Aorta (tissue), 5 donors: ENCODE data around the gene ZNF547. TPM values are rescaled to one million over a fixed set of nuclear protein-coding genes. Genes with fewer than 3 reads are reported as not detected.
A peak's percentile ranks its signal among the peaks of the same experiment; 100 is the strongest.
"Not testable (repeated sequence)": the region's sequence is repeated elsewhere in the genome, so short reads cannot be mapped to it uniquely, and the experiment has no call there.

Source experiments
- ATAC-seq: fragments of 200-7000 bp; cut with Tn5 transposase; one replicate; pipeline ENCODE4 v1.9.1; 2022; ENCODE audit warnings: moderate library complexity; ENCODE audit not compliant: low FRiP score
- DNase-seq, 2 donors: peaks; one replicate each; pipeline ENCODE4 v3.0.0-alpha.2; 2020
- H3K27ac ChIP-seq, 2 donors: one replicate each; pipeline ENCODE4 v1.5.1; 2013; ENCODE audit warnings: low read length in 2 of 2, mild to moderate bottlenecking in 2 of 2, moderate library complexity in 2 of 2, control low read depth in 1 of 2, inconsistent platforms in 1 of 2, low read depth in 1 of 2
- H3K27me3 ChIP-seq, 2 donors: one replicate each; pipeline ENCODE4 v1.6.1; 2013; ENCODE audit warnings: control low read depth in 1 of 2, low read length in 1 of 2, mild to moderate bottlenecking in 1 of 2, moderate library complexity in 1 of 2; ENCODE audit not compliant: insufficient read depth in 2 of 2, control insufficient read depth in 1 of 2
- H3K36me3 ChIP-seq, 2 donors: one replicate each; pipeline ENCODE4 v1.6.1; 2013; ENCODE audit warnings: control low read depth in 1 of 2, low read length in 1 of 2, mild to moderate bottlenecking in 1 of 2; ENCODE audit not compliant: insufficient read depth in 2 of 2, control insufficient read depth in 1 of 2
- H3K4me1 ChIP-seq, 2 donors: one replicate each; pipeline ENCODE4 v1.6.1; 2013; ENCODE audit warnings: low read length in 2 of 2, control low read depth in 1 of 2, mild to moderate bottlenecking in 1 of 2, moderate library complexity in 1 of 2; ENCODE audit not compliant: insufficient read depth in 2 of 2, control insufficient read depth in 1 of 2
- H3K4me3 ChIP-seq, 2 donors: one replicate each; pipeline ENCODE4 v1.5.1; 2013; ENCODE audit warnings: low read length in 2 of 2, control low read depth in 1 of 2, mild to moderate bottlenecking in 1 of 2
- H3K9me3 ChIP-seq: one replicate; pipeline ENCODE4 v1.6.1; 2013; ENCODE audit warnings: mild to moderate bottlenecking, low read length; ENCODE audit not compliant: control insufficient read depth
- WGBS, 2 donors: extraction: QIAGEN DNeasy Blood & Tissue Kit; methylation state at CpG; one replicate each; pipeline ENCODE4 v1.1.7; 2013; 5-methylcytosine and 5-hydroxymethylcytosine counted together
- intact Hi-C, 2 donors: fragments of 100-400 bp; cut with DNase I; formaldehyde crosslinking; loops; one replicate each; pipeline versions ENCODE4 v1.14.2 to v1.15.0; 2022
- polyA plus RNA-seq, 2 donors: library from polyadenylated mRNA; stranded (reverse); fragments of 200-250 nt; gene quantifications; one replicate each; pipeline ENCODE4 v1.2.3, GENCODE V29; 2013
- total RNA-seq, 2 donors: library from RNA; stranded (reverse); fragmentation: NEBNext Ultra II Directional; extraction: Animal tissue kit (Norgen Biotek cat#: 25700); gene quantifications; one replicate each; pipeline ENCODE4 v1.2.1, GENCODE V29; 2021
- donor health status: healthy with polysubstance abuse.
- donor health status: Bipolar disorder and iron deficiency.
- donor health status: DM: no; HTN: no; CAD: no.
- donor health status: DM: no; HTN: no; CAD: no.
- donor health status: DM: yes; HTN: yes; CAD: no.

Gene ZNF547
- total and polyA plus RNA-seq, 4 donors: 1.8 to 2.7 (median 2.6) TPM

- ATAC-seq: no peak
These were observed 4.1 kb upstream of the ZNF547 start for GRCh38 chr19:57359300-57359699.

GRCh38 chr19:57362419-57362818 is 932 bp upstream of the ZNF547 start:
- peaks cover 3 to 4% of the 10 kb centered on the region in 2 donors for H3K36me3 ChIP-seq

More at GRCh38 chr19:57359300-57359699, 4.1 kb upstream of the ZNF547 start:
- intact Hi-C loops: no loop called here
- Histone ChIP-seq H3K9me3 (peaks cover 32% of the 10 kb centered on the region), H3K4me3 (no peak overlapping the region), H3K27ac (no peak overlapping the region), H3K36me3 (peaks cover 14 to 29% of the 10 kb centered on the region in 2 donors), H3K4me1 (no peaks in the 10 kb centered on the region), H3K27me3 (no peaks in the 10 kb centered on the region)
- no peak for DNase-seq

GRCh38 chr19:57363688-57364181 is 384 bp downstream of the ZNF547 start:
- intact Hi-C loops: no loop called here
- H3K27ac ChIP-seq: peak overlapping the region; percentile 37 to 72
- WGBS, 2 donors: 1 to 2% methylated on average over 17 to 18 of the region's 18 CpGs
- no peak for DNase-seq
- no peaks in the 10 kb centered on the region for H3K4me1 ChIP-seq
- H3K27me3 ChIP-seq: no peaks in the 10 kb centered on the region
- peak overlapping the region; percentile 67 to 70 for H3K4me3 ChIP-seq
- H3K36me3 ChIP-seq: peaks cover 0 to 1% of the 10 kb centered on the region in 2 donors
- H3K9me3 ChIP-seq: peaks cover 6% of the 10 kb centered on the region
- ATAC-seq: peak; percentile 57

More at GRCh38 chr19:57362419-57362818, 932 bp upstream of the ZNF547 start:
- intact Hi-C loops: no loop called here
- Histone ChIP-seq H3K4me3 (peak overlapping the region in 1 of 2 donors; percentile 51), H3K27me3 (no peaks in the 10 kb centered on the region), H3K27ac (peak overlapping the region in 1 of 2 donors; percentile 48), H3K9me3 (peaks cover 10% of the 10 kb centered on the region), H3K4me1 (no peaks in the 10 kb centered on the region)
- no peak for DNase-seq
- ATAC-seq: no peak
- WGBS, 2 donors: 43 to 50% methylated on average over 2 of the region's 2 CpGs

GRCh38 chr19:57366776-57367175 is 3.4 kb downstream of the ZNF547 start:
- intact Hi-C loops: no loop called here
- H3K4me3 ChIP-seq: no peak overlapping the region
- WGBS, 2 donors: 85 to 87% methylated on average over 2 of the region's 2 CpGs
- no peaks in the 10 kb centered on the region for H3K27me3 ChIP-seq
- no peaks in the 10 kb centered on the region for H3K4me1 ChIP-seq
- no peak for DNase-seq
- peaks cover 3% of the 10 kb centered on the region for H3K9me3 ChIP-seq
- H3K36me3 ChIP-seq: peaks cover 0 to 1% of the 10 kb centered on the region in 2 donors
- no peak for ATAC-seq
- no peak overlapping the region for H3K27ac ChIP-seq

- ATAC-seq (no peak), DNase-seq (no peak)
- Histone ChIP-seq H3K4me3 (no peak overlapping the region), H3K9me3 (peaks cover 21% of the 10 kb centered on the region), H3K27me3 (no peaks in the 10 kb centered on the region), H3K4me1 (no peaks in the 10 kb centered on the region), H3K36me3 (peaks cover 21 to 22% of the 10 kb centered on the region in 2 donors), H3K27ac (no peak overlapping the region)
- intact Hi-C loops: no loop called here
- 96 to 98% methylated on average over 6 of the region's 6 CpGs for WGBS, 2 donors
These were observed 10.8 kb downstream of the ZNF547 start for GRCh38 chr19:57374179-57374578.

- ATAC-seq, H3K27ac ChIP-seq, DNase-seq, H3K27me3 ChIP-seq, H3K4me3 ChIP-seq, H3K4me1 ChIP-seq, intact Hi-C loops: not testable (repeated sequence)
- Histone ChIP-seq H3K36me3 (peaks cover 21 to 22% of the 10 kb centered on the region in 2 donors), H3K9me3 (peaks cover 21% of the 10 kb centered on the region)
- 96 to 98% methylated on average over 2 of the region's 2 CpGs for WGBS, 2 donors
These were observed 11.3 kb downstream of the ZNF547 start for GRCh38 chr19:57374647-57375046.

GRCh38 chr19:57376151-57376550 is 12.8 kb downstream of the ZNF547 start:
- WGBS, 2 donors: 90 to 93% methylated on average over 6 of the region's 6 CpGs
- Histone ChIP-seq H3K27me3 (no peaks in the 10 kb centered on the region), H3K27ac (no peak overlapping the region), H3K36me3 (peaks cover 21 to 22% of the 10 kb centered on the region in 2 donors), H3K4me3 (no peak overlapping the region), H3K4me1 (no peaks in the 10 kb centered on the region), H3K9me3 (peaks cover 25% of the 10 kb centered on the region)
- ATAC-seq (no peak), DNase-seq (no peak)
- intact Hi-C loops: no loop called here

- no peak for ATAC-seq
- peaks cover 13 to 15% of the 10 kb centered on the region in 2 donors for H3K36me3 ChIP-seq
- 93% methylated on average over 3 of the region's 3 CpGs for WGBS, 2 donors
These were observed 14.3 kb downstream of the ZNF547 start for GRCh38 chr19:57377498-57378146.

GRCh38 chr19:57380923-57381322 is 17.6 kb downstream of the ZNF547 start:
- Histone ChIP-seq H3K27me3 (no peaks in the 10 kb centered on the region), H3K9me3 (peaks cover 18% of the 10 kb centered on the region), H3K4me1 (no peaks in the 10 kb centered on the region), H3K27ac (no peak overlapping the region), H3K36me3 (peaks cover 11 to 12% of the 10 kb centered on the region in 2 donors), H3K4me3 (no peak overlapping the region)
- no peak for ATAC-seq
- DNase-seq: no peak
- intact Hi-C loops: no loop called here

More at GRCh38 chr19:57377498-57378146, 14.3 kb downstream of the ZNF547 start:
- H3K27ac ChIP-seq: no peak overlapping the region
- intact Hi-C loops: no loop called here
- peaks cover 21% of the 10 kb centered on the region for H3K9me3 ChIP-seq
- no peaks in the 10 kb centered on the region for H3K27me3 ChIP-seq
- no peaks in the 10 kb centered on the region for H3K4me1 ChIP-seq
- peak overlapping the region in 1 of 2 donors; percentile 6 for H3K4me3 ChIP-seq
- no peak for DNase-seq
